GM18861 (cell line): ENCODE measurements around the gene KRTAP5-7.
"Not testable (repeated sequence)": the region's sequence is repeated elsewhere in the genome, so short reads cannot be mapped to it uniquely, and the experiment has no call there.

Experiments used
- ATAC-seq: cut with Tn5 transposase; IDR thresholded peaks from one replicate; pipeline ENCODE4 v1.9.1; 2021; ENCODE audit not compliant: unreplicated experiment

Gene KRTAP5-7

DNA sequence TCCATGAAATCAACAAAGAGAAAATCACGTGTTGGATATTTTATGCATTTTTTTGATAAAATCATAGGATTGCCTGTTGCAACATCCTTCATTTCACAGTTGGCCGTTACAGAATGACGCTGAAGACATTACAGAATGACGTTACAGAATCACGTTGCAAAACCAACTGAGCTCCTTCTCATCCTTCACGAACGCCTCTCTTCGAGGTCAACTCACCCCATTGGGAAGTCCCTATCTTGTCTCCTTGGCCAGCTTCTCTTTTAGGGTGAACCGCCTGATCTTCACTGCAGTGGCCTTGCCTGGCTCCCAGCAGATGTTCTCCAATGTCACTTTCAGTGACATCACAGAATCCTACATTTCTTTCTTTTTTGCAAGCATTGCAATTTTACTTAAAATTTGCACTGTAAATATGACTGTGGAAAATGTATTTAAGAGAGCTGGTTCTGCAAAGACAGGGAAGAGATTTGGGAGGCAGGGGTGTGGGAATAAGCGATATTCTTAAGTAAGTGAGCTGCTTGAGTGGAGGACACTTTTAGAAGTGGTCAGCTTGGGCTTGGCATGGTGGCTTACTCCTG is 5.1 kb downstream of the KRTAP5-7 start:
- ATAC-seq, result no peak

- ATAC-seq, result not testable (repeated sequence)
Observed at GRCh38 chr11:71534711-71535608, 7.9 kb downstream of the KRTAP5-7 start.

DNA sequence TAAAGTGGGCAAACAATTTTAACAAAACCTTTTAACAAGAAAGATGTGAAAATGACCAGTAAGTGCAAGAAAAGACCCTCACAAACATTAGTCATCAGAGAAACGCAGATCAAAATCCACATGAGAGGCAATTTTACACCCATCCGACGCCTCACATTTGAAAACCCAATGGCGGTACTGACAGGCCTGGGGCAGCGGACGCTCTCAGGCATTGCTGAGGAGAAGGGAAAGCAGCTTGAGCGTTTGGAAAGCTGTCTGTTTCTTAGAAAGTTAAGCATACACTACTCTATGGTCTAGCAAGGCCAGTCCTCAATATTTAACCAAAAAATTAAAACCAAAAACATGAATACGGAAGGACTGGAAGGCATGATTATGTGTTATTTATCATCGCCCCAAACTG is 8.8 kb downstream of the KRTAP5-7 start:
- no peak for ATAC-seq

- ATAC-seq, result no peak
Observed at GRCh38 chr11:71537537-71537936, 10.5 kb downstream of the KRTAP5-7 start.

DNA sequence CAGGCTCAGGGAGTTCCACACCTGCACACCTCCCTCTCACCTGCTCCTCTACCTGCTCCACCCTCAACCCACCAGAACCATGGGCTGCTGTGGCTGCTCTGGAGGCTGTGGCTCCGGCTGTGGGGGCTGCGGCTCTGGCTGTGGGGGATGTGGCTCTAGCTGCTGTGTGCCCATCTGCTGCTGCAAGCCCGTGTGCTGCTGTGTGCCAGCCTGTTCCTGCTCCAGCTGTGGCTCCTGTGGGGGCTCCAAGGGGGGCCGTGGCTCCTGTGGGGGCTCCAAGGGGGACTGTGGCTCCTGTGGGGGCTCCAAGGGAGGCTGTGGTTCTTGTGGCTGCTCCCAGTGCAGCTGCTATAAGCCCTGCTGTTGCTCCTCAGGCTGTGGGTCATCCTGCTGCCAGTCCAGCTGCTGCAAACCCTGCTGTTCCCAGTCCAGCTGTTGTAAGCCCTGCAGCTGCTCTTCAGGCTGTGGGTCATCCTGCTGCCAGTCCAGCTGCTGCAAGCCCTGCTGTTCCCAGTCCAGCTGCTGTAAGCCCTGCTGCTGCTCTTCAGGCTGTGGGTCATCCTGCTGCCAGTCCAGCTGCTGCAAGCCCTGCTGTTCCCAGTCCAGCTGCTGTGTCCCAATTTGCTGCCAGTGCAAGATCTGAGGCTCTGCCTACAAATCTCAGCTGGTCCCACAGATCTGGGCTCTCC is 11.1 kb downstream of the KRTAP5-7 start, which contains the start of gene KRTAP5-8:
Gene KRTAP5-8, plus strand, starts transcription at position 49 of the 689 bp plus-strand sequence. Its CDS starts 31 bp downstream, at position 80.
- not testable (repeated sequence) for ATAC-seq

DNA sequence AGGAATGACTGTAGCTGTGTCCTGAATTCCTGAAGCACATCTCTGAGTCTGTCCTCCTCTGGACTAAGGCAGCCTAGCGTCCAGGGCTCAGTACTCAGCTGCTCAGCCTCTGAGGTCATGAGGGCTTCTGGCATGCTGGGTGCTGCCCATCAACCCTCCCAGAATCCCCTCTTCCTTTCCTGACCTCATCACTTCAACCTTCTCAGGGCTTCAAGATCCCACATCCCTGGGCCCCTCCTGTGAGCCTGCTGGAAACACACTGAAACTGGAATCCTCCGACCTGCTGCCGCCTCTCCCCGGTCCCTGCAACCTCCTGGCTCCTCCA is 11.6 kb downstream of the KRTAP5-7 start:
- ATAC-seq, result no peak

- no peak for ATAC-seq
Observed at GRCh38 chr11:71539017-71539416, 11.9 kb downstream of the KRTAP5-7 start.

DNA sequence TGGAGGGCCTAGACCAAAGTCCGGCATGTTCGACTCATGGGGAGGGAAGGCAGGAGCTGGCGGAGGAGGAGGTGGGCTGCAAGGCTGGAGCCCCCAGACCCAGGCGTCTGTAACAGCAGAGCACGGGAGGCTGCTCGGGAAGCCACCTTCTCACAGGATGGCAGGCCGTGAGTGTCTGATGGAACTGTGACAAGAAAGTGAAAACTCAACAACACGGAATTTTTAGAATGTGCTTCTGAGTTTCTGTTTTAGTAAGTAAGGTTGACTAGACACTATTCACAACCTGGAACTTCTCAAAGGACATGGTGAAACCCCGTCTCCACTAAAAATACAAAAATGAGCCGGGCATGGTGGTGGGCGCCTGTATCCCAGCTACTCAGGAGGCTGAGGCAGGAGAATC is 12.9 kb downstream of the KRTAP5-7 start:
- not testable (repeated sequence) for ATAC-seq

DNA sequence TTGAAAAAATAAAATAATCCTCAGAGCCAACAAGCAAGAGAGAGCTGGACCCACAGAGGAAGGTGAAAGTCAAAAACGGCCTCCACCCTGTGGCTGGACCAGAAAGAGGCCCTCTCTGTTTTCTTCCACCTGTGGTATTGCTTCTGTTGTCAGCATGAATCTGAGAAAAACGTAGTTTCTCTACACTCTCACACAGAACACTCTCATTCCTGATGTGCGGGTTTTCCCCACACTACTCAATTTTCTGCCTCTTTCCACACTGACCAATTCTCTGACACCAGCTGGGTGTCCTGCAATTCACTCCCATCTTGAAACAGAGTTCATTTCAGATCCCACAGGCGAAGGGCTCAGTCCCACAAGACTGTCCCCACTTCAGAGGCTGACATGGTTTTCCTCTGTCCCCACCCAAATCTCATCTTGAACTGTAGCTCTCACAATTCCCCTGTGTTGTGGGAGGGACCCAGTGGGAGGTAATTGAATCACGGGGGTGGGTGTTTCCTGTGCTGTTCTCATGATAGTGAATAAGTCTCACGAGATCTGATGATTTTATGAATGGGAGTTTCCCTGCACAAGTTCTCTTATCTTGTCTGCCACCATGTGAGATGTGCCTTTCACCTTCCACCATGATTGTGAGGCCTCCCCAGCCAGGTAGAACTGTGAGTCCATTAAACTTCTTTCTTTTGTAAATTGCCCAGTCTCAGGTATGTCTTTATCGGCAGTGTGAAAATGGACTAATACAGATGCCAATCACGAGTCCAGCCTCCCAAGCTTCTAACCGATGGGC is 13.6 kb downstream of the KRTAP5-7 start:
- not testable (repeated sequence) for ATAC-seq

- ATAC-seq, result no peak
Observed at GRCh38 chr11:71542382-71542781, 15.3 kb downstream of the KRTAP5-7 start.

DNA sequence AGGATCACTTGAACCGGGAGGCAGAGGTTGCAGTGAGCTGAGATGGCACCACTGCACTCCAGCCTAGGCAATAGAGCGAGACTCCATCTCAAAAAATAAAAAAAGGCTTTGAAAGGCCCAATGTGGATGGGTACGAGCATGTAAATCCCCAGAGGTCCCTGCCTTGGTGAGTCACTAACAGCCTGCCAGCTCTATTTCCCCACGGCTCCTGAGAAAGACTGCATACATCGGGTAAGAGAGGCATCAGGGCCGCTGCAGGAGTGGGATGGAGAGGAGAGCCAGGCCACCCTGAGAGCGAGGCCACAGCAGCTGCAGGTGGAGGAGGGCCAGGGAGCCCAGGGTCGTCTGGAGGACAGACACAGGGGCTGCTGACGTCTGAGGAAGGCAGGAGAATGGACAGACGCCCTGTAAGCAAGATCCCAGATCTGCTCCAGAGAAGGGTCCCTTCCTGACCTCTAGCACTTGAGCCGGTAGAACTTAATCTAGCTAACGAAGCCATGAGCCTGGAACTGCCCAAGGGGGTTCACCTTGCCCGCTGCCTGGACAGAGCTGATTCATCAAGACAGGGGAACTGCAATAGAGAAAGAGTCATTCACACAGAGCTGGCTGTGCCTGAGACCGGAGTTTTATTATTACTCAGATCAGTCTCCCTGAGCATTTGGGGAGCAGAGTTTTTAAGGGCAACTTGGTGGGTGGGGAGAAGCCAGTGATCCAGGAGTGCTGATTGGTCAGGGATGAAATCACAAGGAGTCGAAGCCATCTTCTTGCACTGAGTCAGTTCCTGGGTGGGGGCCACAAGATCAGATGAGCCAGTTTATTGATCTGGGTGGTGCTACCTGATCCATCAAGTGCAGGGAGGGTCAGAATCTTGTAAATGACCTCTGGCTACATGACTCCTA is 16.1 kb downstream of the KRTAP5-7 start:
- no peak for ATAC-seq

GRCh38 chr11:71543866-71544265 is 16.8 kb downstream of the KRTAP5-7 start:
- no peak for ATAC-seq

- ATAC-seq, result no peak
Observed at GRCh38 chr11:71544525-71545214, 17.6 kb downstream of the KRTAP5-7 start.

- no peak for ATAC-seq
Observed at GRCh38 chr11:71545405-71545966, 18.4 kb downstream of the KRTAP5-7 start.

DNA sequence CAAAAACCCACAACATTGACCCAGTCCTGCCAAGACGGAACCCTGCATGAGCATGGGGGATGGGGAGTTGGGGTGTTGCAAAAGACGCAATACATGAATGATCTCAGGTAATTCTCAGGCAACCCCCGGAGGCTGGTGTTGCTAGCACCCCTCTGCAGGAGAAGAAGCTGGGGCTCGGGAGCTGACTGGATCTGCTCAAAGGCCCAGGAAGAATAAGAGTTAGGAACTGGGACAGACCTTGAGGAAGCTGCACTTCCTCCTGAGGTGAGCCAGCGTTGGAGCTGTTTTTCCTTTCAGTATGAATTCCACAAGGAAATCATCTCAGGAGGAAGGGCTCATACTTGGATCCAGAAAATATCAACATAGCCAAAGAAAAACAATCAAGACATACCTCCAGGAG is 21.1 kb downstream of the KRTAP5-7 start, which contains the start of gene KRTAP5-9:
Gene KRTAP5-9, plus strand, starts transcription at position 301 of the 400 bp plus-strand sequence. CDS start 238 bp downstream, outside the sequence.
- no peak for ATAC-seq

GRCh38 chr11:71548716-71549151 is 21.7 kb downstream of the KRTAP5-7 start:
- ATAC-seq, result no peak

DNA sequence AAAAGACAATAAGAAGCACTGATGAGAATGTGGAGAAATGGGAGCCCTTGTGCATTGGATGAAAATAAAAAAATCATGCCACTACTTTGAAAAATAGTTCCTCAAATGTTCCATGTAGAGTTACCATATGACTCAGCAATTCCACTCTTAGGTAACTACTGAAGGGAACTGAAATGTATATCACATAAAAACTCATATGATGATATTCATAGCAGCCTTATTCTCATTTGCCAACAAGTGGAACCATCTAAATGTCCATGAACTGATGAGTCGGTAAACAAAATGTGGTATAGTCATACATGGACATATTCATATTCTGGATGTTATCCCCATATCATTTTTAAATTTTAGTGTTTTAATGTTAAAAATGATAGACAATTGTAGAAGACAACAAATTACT is 24.6 kb downstream of the KRTAP5-7 start:
- ATAC-seq, result no peak

DNA sequence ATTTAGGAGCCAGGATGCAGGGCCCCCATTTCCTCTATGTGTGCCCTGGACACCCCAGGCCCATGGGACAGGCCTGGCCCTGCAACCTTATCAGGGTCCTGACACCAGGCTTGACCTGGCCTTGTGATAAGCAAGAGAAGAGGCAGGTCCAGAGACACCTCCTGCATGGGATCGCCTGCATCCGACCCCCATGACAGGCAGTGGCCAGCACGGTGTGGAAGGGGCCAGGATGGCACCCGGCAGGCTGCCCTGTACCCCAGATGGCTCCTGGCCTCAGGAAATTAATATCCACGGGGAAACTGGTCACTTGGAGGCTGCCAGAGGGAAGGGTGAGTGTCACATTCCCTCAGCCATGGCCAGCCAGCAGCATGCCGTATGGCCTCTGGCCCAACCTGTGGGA is 27.9 kb downstream of the KRTAP5-7 start:
- ATAC-seq, result no peak

- ATAC-seq, result no peak
Observed at GRCh38 chr11:71555508-71555907, 28.4 kb downstream of the KRTAP5-7 start.
